ENCODE data around the gene DSCAM.

- TF ChIP-seq CTCF (conservative IDR thresholded peaks at IDR 0.05; ENCODE audit: low read depth in 2 of 2), result no peak
- TF ChIP-seq EZH2 (IDR thresholded peaks at IDR 0.05; ENCODE audit: low read depth, unreplicated experiment), result no peak
- no peak for TF ChIP-seq CREB1 (CRISPR knock-in tag; IDR thresholded peaks at IDR 0.05; ENCODE audit: low read depth)
- no peak for TF ChIP-seq EZH2phosphoT487 (IDR thresholded peaks at IDR 0.05; ENCODE audit: unreplicated experiment)
- TF ChIP-seq POLR2AphosphoS5 (IDR thresholded peaks at IDR 0.05; ENCODE audit: low read depth), result no peak
- no peak for TF ChIP-seq JUNB (IDR thresholded peaks at IDR 0.05; ENCODE audit: unreplicated experiment)
Measured at GRCh38 chr21:40282912-40283886, 563.8 kb downstream of the DSCAM start.

All from GM23338 (cell line).